ENCODE data around the gene ABCA13.

DNA sequence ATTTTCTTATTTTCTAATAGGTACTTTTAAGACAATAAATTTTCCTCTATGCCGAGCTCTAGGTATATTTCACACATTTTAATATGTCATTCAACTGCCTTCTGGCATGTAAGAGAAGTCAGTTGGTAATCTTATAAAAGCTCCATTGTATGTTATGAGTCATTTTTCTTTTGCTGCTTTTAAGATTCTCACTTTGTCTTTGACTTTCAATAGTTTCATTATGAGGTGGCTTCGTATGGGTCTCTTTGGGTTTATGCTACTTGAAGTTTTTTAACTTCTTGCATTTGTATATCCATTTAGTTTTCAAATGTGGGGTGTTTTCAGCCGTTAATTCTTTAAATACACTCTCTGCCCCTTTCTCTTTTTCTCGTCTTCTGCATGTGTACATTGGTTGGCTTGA is 80.5 kb downstream of the ABCA13 start:
- TF ChIP-seq, protein P1, sequence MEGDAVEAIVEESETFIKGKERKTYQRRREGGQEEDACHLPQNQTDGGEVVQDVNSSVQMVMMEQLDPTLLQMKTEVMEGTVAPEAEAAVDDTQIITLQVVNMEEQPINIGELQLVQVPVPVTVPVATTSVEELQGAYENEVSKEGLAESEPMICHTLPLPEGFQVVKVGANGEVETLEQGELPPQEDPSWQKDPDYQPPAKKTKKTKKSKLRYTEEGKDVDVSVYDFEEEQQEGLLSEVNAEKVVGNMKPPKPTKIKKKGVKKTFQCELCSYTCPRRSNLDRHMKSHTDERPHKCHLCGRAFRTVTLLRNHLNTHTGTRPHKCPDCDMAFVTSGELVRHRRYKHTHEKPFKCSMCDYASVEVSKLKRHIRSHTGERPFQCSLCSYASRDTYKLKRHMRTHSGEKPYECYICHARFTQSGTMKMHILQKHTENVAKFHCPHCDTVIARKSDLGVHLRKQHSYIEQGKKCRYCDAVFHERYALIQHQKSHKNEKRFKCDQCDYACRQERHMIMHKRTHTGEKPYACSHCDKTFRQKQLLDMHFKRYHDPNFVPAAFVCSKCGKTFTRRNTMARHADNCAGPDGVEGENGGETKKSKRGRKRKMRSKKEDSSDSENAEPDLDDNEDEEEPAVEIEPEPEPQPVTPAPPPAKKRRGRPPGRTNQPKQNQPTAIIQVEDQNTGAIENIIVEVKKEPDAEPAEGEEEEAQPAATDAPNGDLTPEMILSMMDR (conservative IDR thresholded peaks at IDR 0.05): no peak
- no peak for TF ChIP-seq EZH2 (IDR thresholded peaks at IDR 0.05; ENCODE audit: low read depth)

Measured in PC-9 (cell line).